SU-DHL-6 (cell line): Measurements from ENCODE around the gene ATAD2B.

ENCODE experiments used
- H2AFZ ChIP-seq: fragments of 200-600 bp; sonication (generic); 2 replicates; pipeline ENCODE4 v1.6.1; 2014; ENCODE audit warnings: low read depth, mild to moderate bottlenecking, moderate library complexity, mixed read lengths, antibody characterized with exemption, low read length; ENCODE audit not compliant: severe bottlenecking
- H3F3A ChIP-seq: fragments of 200-600 bp; shearing (Covaris generic); 2 replicates; pipeline ENCODE4 v1.6.0; 2016; ENCODE audit warnings: antibody characterized with exemption, mild to moderate bottlenecking; ENCODE audit not compliant: insufficient read depth
- H3K27ac ChIP-seq: fragments of 200-600 bp; sonication (generic); 2 replicates; pipeline ENCODE4 v1.5.1; 2016; ENCODE audit warnings: low read depth, mild to moderate bottlenecking, low read length, moderate library complexity, mixed read lengths
- H3K27me3 ChIP-seq: fragments of 200-600 bp; sonication (generic), shearing (Covaris generic); 2 replicates; pipeline ENCODE4 v1.6.0; 2014; ENCODE audit warnings: mild to moderate bottlenecking, low read length
- H3K36me3 ChIP-seq: fragments of 200-600 bp; sonication (generic); 2 replicates; pipeline ENCODE4 v1.6.1; 2014; ENCODE audit warnings: mild to moderate bottlenecking, low read length, mixed read lengths
- H3K4me2 ChIP-seq: fragments of 300-600, 200-600 bp; shearing (Covaris generic), sonication (generic); 2 replicates; pipeline ENCODE4 v1.6.0; 2014; ENCODE audit warnings: low read length, low read depth, mild to moderate bottlenecking; ENCODE audit not compliant: poor library complexity, severe bottlenecking
- H3K4me3 ChIP-seq: fragments of 200-600 bp; sonication (generic); 2 replicates; pipeline ENCODE4 v1.5.1; 2014; ENCODE audit warnings: antibody characterized with exemption, low read length, mild to moderate bottlenecking, mixed read lengths; ENCODE audit not compliant: insufficient read depth, poor library complexity, severe bottlenecking
- H3K79me2 ChIP-seq: fragments of 200-600 bp; sonication (generic); 2 replicates; pipeline ENCODE4 v1.6.1; 2014; ENCODE audit warnings: mild to moderate bottlenecking, low read length, moderate library complexity; ENCODE audit not compliant: insufficient read depth
- H3K9ac ChIP-seq: fragments of 200-600 bp; sonication (generic); 2 replicates; pipeline ENCODE4 v1.7.0; 2014; ENCODE audit warnings: mild to moderate bottlenecking, low read length
- H3K9me2 ChIP-seq: fragments of 200-600 bp; sonication (generic); replicated peaks from 2 replicates; pipeline ENCODE4 v1.6.1; 2014; ENCODE audit warnings: low read length; ENCODE audit not compliant: insufficient read depth
- H3K9me3 ChIP-seq: fragments of 200-600 bp; sonication (generic); 2 replicates; pipeline ENCODE4 v1.6.1; 2014; ENCODE audit warnings: low read length, mixed read lengths; ENCODE audit not compliant: insufficient read depth
- H4K20me1 ChIP-seq: fragments of 200-600 bp; sonication (generic); 2 replicates; pipeline ENCODE4 v1.6.1; 2014; ENCODE audit warnings: low read depth, mild to moderate bottlenecking, antibody characterized with exemption, low read length, moderate library complexity, mixed read lengths
- CTCF ChIP-seq: fragments of 200-600 bp; sonication (generic); IDR thresholded peaks from one replicate; pipeline ENCODE4 v1.5.1; 2017; ENCODE audit warnings: antibody characterized with exemption, mild to moderate bottlenecking, low read length, moderate library complexity; ENCODE audit not compliant: insufficient read depth, poor library complexity, severe bottlenecking
- EZH2phosphoT487 ChIP-seq: fragments of 200-600 bp; sonication (generic), shearing (Covaris generic); conservative IDR thresholded peaks from 2 replicates; pipeline ENCODE4 v1.6.1; 2018; ENCODE audit warnings: mild to moderate bottlenecking, antibody characterized with exemption, low read length, moderate library complexity, mixed read lengths

The ATAD2B gene

GRCh38 chr2:23699580-23699925 lies 227.4 kb downstream of the ATAD2B start:
- Histone ChIP-seq H2AFZ (no peak overlapping the region), H3K36me3 (no peaks in the 10 kb centered on the region), H4K20me1 (no peaks in the 10 kb centered on the region), H3K9me2 (no peaks in the 10 kb centered on the region), H3K9ac (no peak overlapping the region), H3K4me3 (no peak overlapping the region), H3F3A (no peaks in the 10 kb centered on the region), H3K9me3 (no peaks in the 10 kb centered on the region), H3K27ac (no peak overlapping the region), H3K79me2 (no peaks in the 10 kb centered on the region), H3K4me2 (no peak overlapping the region), H3K27me3 (no peaks in the 10 kb centered on the region)
- TF ChIP-seq EZH2phosphoT487, result no peak
- no peak for TF ChIP-seq CTCF

- no peak overlapping the region for H3K27ac ChIP-seq
- H3K27me3 ChIP-seq, result no peaks in the 10 kb centered on the region
- H4K20me1 ChIP-seq, result no peaks in the 10 kb centered on the region
- H2AFZ ChIP-seq, result no peak overlapping the region
- H3F3A ChIP-seq, result no peaks in the 10 kb centered on the region
- H3K4me3 ChIP-seq, result no peak overlapping the region
- H3K79me2 ChIP-seq, result no peaks in the 10 kb centered on the region
- H3K4me2 ChIP-seq, result no peak overlapping the region
- no peak for TF ChIP-seq CTCF
- no peak for TF ChIP-seq EZH2phosphoT487
- no peaks in the 10 kb centered on the region for H3K9me2 ChIP-seq
- H3K9ac ChIP-seq, result no peak overlapping the region
- H3K9me3 ChIP-seq, result no peaks in the 10 kb centered on the region
- H3K36me3 ChIP-seq, result no peaks in the 10 kb centered on the region
Measured at GRCh38 chr2:23698721-23699579, 228.0 kb downstream of the ATAD2B start.
